DLD1 (cell line): ENCODE data around the gene CCDC83.
"Not testable (repeated sequence)": the region's sequence is repeated elsewhere in the genome, so short reads cannot be mapped to it uniquely, and the experiment has no call there.

Source experiments
- in situ Hi-C: cut with HindIII; loops from 2 replicates; pipeline ENCODE4 v1.10.0; 2017; ENCODE audit warnings: low sequenced_read_pairs

CCDC83 gene

GRCh38 chr11:85835263-85835662 is 19.9 kb upstream of the CCDC83 start:
- in situ Hi-C loops = no loop called here

DNA sequence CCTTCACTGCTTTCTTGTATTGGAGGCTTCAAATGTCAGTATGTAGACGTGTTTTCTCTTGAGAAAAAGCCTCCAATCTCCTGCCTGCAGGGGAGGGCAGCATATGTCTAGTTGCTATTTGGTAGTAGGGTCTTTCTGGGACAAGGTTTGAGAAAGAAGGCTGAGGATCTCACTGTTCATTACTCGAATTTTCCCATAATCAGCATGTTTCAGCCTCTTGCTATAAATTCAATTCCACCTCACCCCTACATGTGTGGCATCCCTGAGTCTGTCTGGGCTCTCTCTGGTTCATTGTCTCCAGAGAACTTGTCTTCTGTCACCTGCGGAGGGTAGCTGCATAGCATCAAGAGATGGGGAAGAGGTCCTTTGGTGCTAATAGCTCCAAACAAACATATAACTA is 19.5 kb upstream of the CCDC83 start:
- in situ Hi-C loops = no loop called here

DNA sequence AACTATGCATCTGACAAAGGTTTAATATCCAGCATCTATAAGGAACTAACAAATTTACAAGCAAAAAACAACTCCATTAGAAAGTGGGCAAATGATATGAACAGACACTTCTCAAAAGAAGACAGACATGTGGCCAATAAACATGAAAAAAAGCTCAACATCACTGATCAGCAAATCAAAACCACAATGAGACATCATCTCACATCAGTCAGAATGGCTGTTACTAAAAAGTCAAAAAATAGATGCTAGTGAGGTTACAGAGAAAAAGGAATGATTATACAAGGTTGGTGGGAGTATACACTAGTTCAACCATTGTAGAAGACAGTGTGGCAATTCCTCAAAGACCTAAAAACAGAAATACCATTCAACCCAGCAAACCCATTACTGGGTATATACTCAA is 14.3 kb upstream of the CCDC83 start:
- in situ Hi-C loops = not testable (repeated sequence)

- in situ Hi-C loops = no loop called here
Measured at GRCh38 chr11:85843929-85844328, 11.3 kb upstream of the CCDC83 start.

- in situ Hi-C loops = no loop called here
Measured at GRCh38 chr11:85844439-85845123, 10.6 kb upstream of the CCDC83 start.

DNA sequence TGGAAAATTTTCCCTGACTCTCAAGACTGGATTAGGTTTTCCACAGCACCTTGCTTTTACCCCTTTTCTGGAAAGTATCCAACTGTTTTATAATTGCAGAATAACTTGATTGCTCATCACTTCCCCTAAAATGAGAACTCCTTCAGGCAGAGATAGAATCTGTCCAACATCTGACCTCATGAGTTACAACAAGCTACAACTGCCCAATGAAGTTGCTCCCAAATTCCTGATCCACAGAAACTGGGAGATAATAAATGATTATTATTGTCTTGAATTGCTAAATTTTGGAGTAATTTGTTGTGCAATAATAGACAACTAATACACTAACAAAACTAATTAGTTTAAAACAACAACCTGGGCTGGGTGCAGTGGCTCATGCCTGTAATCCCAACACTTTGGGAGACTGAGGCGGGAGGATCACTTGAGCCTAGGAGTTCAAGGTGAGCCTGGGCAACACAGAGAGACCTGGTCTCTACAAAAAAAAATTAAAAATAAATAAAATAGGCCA is 10.0 kb upstream of the CCDC83 start:
- in situ Hi-C loops = no loop called here

- in situ Hi-C loops = no loop called here
Measured at GRCh38 chr11:85847436-85847835, 7.7 kb upstream of the CCDC83 start.

DNA sequence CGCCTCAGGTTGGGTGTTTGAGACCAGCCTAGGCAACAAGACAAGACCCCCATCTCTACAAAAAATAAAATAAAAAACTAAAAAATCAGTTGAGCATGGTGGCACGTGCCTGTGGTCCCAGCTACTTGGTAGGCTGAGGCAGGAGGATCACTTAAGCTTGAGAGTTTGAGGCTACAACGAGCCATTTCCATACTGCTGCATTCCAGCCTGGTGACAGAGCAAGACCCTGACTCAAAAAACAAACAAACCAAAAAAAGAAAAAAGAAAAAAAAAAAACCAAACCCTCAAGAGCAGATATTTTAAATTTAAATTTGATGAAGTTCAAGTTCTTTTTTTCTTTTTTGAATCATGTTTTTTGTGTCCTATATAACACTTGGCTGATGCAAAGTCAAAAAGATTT is 7.2 kb upstream of the CCDC83 start:
- in situ Hi-C loops = no loop called here

DNA sequence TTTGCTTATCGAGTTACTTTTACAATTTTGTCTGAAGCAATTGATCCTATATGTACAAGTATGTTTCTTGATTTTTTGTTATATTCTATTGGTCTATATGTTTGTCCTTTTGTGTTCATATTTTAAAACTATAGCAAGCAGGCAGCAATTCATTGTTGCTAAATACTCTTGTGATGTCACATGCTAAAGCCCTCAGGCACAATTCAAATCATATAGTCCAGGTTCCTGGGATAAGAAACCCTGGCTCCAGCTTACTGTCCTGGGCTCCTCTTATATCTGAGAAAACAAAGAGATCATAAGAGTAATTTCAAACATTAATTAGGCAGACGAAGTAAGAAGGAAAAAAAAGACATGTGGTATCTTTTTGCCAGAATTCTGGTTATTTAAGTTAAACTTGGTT is 6.6 kb upstream of the CCDC83 start:
- in situ Hi-C loops = no loop called here

- in situ Hi-C loops = not testable (repeated sequence)
Measured at GRCh38 chr11:85852754-85853153, 2.4 kb upstream of the CCDC83 start.

DNA sequence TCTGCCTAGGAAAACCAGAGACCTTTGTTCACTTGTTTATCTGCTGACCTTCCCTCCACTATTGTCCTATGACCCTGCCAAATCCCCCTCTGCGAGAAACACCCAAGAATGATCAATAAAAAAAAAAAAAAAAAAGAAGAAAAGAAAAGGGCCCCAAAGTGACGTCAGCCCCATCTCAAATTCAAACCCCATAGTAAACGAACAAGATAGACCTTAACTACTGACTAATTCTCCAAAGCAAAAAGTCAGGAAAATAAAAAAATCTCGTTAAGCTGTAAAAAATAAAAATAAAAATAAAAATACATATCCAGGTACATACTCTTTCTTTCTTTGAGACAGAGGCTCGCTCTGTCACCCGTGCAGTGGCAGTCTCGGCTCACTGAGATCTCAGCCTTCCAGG is 1.6 kb upstream of the CCDC83 start:
- in situ Hi-C loops = not testable (repeated sequence)

DNA sequence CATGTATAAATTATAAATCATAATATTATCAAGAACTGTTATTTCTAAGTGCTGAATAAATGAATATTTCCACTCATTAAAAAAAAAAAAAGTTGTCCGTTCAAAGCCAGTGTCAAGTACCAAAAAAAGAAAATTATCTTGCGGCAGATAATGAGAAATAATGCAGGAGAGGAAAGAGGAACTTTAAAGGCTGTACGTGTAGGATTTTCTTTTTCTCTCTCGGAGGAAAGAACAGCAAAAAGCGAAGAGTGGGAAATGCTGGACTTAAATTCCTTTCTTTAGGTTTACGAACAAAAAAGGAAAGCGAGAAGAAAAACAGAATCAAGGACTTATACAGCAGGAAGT is 999 bp upstream of the CCDC83 start:
- in situ Hi-C loops = no loop called here

- in situ Hi-C loops = no loop called here
Measured at GRCh38 chr11:85854557-85855340, 434 bp upstream of the CCDC83 start.

GRCh38 chr11:85857098-85857497 is 1.9 kb downstream of the CCDC83 start:
- in situ Hi-C loops = no loop called here

DNA sequence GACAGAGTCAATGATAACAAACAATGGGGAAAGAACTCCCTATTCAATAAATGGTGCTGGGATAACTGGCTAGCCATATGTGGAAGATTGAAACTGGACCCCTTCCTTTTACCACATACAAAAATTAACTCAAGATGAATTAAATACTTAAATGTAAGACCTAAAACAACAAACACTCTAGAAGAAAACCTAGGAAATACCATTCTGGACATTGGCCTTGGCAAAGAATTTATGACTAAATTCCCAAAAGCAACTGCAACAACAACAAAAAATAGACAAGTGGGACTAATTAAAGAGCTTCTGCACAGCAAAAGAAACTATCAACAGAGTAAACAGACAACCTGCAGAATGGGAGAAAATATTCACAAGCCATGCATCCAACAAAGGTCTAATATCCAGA is 4.4 kb downstream of the CCDC83 start:
- in situ Hi-C loops = not testable (repeated sequence)

- in situ Hi-C loops = no loop called here
Measured at GRCh38 chr11:85863855-85864254, 8.7 kb downstream of the CCDC83 start.

GRCh38 chr11:85866137-85866827 is 11.1 kb downstream of the CCDC83 start:
- in situ Hi-C loops = no loop called here

- in situ Hi-C loops = no loop called here
Measured at GRCh38 chr11:85867751-85868150, 12.6 kb downstream of the CCDC83 start.

DNA sequence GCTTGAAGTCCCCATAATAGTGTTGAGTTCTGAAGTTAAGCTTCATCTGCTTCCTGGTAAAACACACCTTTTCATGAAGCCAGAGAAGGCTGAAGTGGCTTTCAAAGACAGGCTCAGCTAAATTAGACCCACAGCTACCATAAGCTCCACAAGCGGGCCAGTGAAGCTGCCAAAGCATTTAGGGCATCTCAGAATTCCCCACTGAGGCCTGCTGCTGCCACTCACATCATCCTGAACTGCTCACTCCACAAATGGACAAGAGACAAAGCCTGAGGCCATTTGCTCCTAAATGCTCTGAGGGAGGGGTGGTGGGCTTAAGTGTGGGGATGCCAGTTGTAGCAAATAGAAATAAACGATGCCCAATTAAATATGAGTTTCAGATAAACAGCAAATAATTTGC is 14.6 kb downstream of the CCDC83 start:
- in situ Hi-C loops = no loop called here

GRCh38 chr11:85874265-85874664 is 19.1 kb downstream of the CCDC83 start:
- in situ Hi-C loops = no loop called here

- in situ Hi-C loops = no loop called here
Measured at GRCh38 chr11:85875505-85875904, 20.3 kb downstream of the CCDC83 start.

DNA sequence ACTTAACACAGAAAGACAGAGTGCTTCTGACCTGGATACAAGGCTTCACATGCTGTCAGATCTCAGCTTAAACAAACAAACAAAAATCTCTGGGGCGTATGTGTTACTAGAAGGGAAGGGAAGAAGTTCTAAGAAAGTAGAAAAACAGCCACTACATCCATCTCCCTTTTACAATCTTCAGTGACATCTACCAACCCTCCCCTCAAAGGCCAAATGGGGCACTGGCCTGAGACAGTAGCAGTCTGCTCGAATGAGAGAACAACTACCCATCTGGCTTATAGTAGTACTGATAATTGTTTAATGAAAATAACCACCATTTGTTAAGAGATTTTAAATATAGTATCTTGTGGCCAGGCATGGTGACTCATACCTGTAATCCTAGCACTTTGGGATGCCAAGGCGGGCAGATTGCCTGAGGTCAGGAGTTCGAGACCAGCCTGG is 29.4 kb downstream of the CCDC83 start:
- in situ Hi-C loops = no loop called here
